HT1080 (cell line): ENCODE data around the gene ZNF557. TPM values are rescaled to one million over a fixed set of nuclear protein-coding genes. Genes with fewer than 3 reads are reported as not detected.

ENCODE experiments used
- DNase-seq: peaks from one replicate; pipeline ENCODE4 v3.0.0-alpha.2; 2015; ENCODE audit warnings: low read depth
- total RNA-seq: library from RNA; depleted of rRNA; stranded (reverse); fragments of >200 nt; shearing (Covaris generic); gene quantifications from 2 replicates; pipeline ENCODE4 v1.2.3, GENCODE V29; 2014; rRNA removed

The ZNF557 gene
- total RNA-seq, 1 experiment from 2014 or later, result 8.5 TPM

GRCh38 chr19:7124782-7125181 lies 55.3 kb downstream of the ZNF557 start:
- no peak for DNase-seq

- no peak for DNase-seq
These were observed 55.7 kb downstream of the ZNF557 start for GRCh38 chr19:7125221-7125620.

DNA sequence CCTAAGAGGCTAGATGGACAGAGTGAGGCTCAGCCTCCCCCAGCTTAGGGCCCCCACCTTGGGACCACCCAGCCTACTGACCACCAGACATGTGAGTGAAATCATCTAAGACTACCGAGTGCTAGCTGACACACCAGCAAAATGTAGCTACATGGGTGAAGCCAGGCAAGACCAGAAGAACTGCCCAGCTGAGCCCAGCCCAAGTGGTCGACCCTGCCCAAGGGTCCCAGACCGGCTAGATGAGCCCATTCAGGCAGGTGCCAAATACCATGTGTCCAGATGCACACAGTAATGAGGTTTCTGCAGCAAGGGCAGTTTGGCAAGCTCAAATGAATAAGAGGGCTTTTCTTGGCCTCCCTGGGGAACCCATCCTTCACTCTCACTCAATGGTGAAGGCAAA lies 56.6 kb downstream of the ZNF557 start:
- DNase-seq, result no peak

GRCh38 chr19:7130043-7130442 lies 60.5 kb downstream of the ZNF557 start:
- no peak for DNase-seq

DNA sequence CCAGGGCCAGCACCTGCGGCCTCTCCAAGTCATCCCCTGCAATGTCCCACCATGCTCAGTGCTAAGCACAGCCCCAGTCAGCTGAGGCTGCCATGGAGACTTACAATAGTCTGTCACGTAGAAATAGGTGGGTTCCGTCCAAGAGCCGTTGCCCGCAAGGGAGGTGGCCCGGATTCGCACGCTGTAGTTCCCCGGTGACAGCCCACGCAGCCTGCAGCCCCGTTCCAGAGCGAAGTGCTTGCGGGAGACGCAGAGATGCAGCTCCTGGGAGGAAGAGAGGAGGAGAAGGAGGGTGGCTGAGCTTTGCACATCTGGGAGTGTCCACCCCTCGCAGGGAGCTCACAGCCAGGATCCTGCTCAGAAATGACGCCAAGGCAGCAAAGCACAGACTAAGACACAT lies 62.6 kb downstream of the ZNF557 start:
- no peak for DNase-seq

DNA sequence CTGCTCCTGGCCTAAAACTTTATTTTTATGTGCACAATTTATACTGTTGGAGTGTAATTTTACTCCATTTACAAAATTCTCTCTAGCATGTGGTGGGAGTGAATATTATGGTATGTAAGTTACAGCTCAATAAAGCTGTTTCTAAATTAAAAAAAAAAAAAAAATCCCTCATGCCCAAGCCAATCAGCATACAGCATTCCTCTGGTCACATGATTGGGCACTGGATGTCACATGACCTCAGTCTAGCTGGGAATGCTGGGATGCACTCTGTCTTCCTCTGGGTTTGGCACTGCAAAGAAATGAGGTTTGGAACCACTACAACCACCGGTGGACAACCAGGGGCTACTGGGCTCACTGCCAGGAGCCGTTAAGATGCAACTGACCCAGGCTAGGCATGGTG lies 67.6 kb downstream of the ZNF557 start:
- no peak for DNase-seq

Other genes with a start within 250 kb of the ZNF557 start
- gene ADGRE1, start 182.1 kb upstream of the ZNF557 start, total RNA-seq, result 0.20 and 0.26 TPM in 2 replicates
- gene MBD3L2B, start 48.3 kb upstream of the ZNF557 start, total RNA-seq, result not detected in 2 replicates
- not detected in 2 replicates for gene MBD3L5, start 39.1 kb upstream of the ZNF557 start, total RNA-seq
- gene MBD3L4, start 29.5 kb upstream of the ZNF557 start, total RNA-seq, result not detected in 2 replicates
- not detected in 2 replicates for gene MBD3L2, start 20.4 kb upstream of the ZNF557 start, total RNA-seq
- gene MBD3L3, start 11.0 kb upstream of the ZNF557 start, total RNA-seq, result not detected in 2 replicates
- 0.11 and 0.50 TPM in 2 replicates for gene INSR, start 224.7 kb downstream of the ZNF557 start, total RNA-seq